SK-N-SH (cell line): ENCODE data around the gene BIRC5.

Experiments
- EZH2phosphoT487 ChIP-seq: fragments of 200-600 bp; sonication (generic); IDR thresholded peaks from 2 replicates; pipeline ENCODE4 v1.6.1; 2017; ENCODE audit warnings: low read depth, mixed run types, mild to moderate bottlenecking, antibody characterized with exemption, moderate library complexity, borderline replicate concordance
- FOXM1 ChIP-seq: IDR thresholded peaks from 2 replicates; pipeline ENCODE4 v1.4.0; 2012; ENCODE audit warnings: low read depth, mild to moderate bottlenecking
- JUND ChIP-seq: IDR thresholded peaks from 2 replicates; pipeline ENCODE4 v1.4.0; 2012
- NFIC ChIP-seq: IDR thresholded peaks from 2 replicates; pipeline ENCODE4 v1.4.0; 2012; ENCODE audit warnings: borderline replicate concordance
- SMC3 ChIP-seq: IDR thresholded peaks from 2 replicates; pipeline ENCODE4 v1.6.1; 2012; ENCODE audit warnings: low read depth, low read length, improper control_type of control experiment
- TEAD4 ChIP-seq: IDR thresholded peaks from 2 replicates; pipeline ENCODE4 v1.4.0; 2012; ENCODE audit warnings: mild to moderate bottlenecking, borderline replicate concordance; ENCODE audit not compliant: insufficient read depth
- TF ChIP-seq, protein P1 (sequence below): fragments of 200-600 bp; sonication (generic); IDR thresholded peaks from 2 replicates; pipeline ENCODE4 v1.6.1; 2017; ENCODE audit warnings: antibody characterized with exemption, mild to moderate bottlenecking, moderate library complexity

DNA sequence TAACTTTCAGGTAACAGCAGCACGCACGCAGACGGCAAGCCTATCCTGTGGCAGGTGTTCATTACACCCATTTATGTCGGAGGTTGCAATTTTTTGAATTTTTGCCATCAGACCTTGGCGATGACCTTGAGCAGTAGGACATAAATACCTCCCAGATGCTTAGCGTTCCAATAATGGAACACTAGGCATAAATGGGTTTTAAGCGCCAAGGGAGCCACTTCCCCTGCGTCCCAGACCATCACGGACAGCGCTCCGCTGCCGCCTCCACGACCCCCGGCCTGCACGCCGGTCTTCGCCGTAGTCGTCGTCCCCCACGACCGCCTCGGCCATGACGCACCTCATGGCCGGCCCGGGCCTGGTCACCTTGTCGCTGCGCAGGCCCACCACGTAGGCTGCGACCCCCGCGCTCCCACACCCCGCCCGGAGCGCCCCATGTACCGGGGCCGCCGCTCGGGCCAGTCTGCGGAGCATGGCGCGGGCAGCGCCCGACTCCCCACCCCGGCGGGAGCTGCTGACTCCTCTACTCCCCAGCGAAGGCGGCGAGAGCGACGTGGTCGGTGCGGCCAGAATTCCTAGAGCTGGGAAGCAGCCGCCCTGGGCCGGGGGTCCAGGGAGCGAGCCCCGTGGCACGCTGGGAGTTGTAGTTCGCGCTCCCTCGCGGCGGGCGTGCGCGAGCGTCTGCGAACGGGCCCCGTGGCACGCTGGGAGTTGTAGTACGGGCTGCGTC lies 40.1 kb downstream of the BIRC5 start:
- TF ChIP-seq FOXM1 = no peak
- TF ChIP-seq, protein P1, sequence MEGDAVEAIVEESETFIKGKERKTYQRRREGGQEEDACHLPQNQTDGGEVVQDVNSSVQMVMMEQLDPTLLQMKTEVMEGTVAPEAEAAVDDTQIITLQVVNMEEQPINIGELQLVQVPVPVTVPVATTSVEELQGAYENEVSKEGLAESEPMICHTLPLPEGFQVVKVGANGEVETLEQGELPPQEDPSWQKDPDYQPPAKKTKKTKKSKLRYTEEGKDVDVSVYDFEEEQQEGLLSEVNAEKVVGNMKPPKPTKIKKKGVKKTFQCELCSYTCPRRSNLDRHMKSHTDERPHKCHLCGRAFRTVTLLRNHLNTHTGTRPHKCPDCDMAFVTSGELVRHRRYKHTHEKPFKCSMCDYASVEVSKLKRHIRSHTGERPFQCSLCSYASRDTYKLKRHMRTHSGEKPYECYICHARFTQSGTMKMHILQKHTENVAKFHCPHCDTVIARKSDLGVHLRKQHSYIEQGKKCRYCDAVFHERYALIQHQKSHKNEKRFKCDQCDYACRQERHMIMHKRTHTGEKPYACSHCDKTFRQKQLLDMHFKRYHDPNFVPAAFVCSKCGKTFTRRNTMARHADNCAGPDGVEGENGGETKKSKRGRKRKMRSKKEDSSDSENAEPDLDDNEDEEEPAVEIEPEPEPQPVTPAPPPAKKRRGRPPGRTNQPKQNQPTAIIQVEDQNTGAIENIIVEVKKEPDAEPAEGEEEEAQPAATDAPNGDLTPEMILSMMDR = no peak
- no peak for TF ChIP-seq JUND
- TF ChIP-seq EZH2phosphoT487 = no peak
- no peak for TF ChIP-seq SMC3
- no peak for TF ChIP-seq TEAD4
- no peak for TF ChIP-seq NFIC
